Fibroblast of skin of right biceps (primary cell): ENCODE data around the gene WWOX.

Source experiments
- DNase-seq: peaks from one replicate; pipeline ENCODE4 v3.0.0-alpha.2; 2013

The WWOX gene

GRCh38 chr16:78147911-78148401 is 48.5 kb downstream of the WWOX start:
- DNase-seq, result no peak

GRCh38 chr16:78150233-78150632 is 50.8 kb downstream of the WWOX start:
- DNase-seq, result no peak

DNA sequence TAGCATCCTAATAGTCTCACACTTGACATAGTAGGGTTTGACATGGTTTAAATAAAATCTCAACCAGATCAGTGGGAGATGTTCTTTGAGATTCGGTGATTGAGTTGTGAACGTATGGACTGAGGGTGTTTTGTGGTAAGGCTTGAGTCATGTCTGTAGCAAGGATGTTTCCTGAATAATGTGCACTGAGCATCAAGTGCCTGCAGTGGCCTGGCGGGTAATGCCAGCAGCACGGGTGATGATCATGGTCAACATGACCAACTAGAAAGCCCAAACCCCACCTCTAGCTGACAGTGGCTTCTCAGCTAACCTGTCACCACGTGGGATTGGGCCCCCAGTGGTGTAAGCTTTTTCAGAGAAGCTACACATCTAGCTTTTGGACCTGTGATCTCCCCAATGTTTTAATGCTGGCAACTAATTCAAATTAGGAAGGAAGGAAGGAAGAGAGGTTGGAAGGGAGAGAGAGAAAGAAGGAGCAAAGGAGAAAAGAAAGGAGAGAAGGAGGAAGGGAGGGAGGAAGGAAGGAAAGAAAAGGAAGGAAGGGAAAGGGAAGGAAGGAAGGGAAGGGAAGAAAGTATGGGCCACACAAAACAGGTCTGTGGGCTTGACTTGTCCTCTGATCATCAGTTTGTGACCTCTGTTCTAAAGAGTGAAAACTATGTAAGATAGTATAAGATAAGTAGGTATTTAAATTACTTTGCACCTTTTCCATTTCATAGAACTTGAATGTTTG is 55.4 kb downstream of the WWOX start:
- DNase-seq, result no peak

GRCh38 chr16:78155791-78156345 is 56.4 kb downstream of the WWOX start:
- no peak for DNase-seq

DNA sequence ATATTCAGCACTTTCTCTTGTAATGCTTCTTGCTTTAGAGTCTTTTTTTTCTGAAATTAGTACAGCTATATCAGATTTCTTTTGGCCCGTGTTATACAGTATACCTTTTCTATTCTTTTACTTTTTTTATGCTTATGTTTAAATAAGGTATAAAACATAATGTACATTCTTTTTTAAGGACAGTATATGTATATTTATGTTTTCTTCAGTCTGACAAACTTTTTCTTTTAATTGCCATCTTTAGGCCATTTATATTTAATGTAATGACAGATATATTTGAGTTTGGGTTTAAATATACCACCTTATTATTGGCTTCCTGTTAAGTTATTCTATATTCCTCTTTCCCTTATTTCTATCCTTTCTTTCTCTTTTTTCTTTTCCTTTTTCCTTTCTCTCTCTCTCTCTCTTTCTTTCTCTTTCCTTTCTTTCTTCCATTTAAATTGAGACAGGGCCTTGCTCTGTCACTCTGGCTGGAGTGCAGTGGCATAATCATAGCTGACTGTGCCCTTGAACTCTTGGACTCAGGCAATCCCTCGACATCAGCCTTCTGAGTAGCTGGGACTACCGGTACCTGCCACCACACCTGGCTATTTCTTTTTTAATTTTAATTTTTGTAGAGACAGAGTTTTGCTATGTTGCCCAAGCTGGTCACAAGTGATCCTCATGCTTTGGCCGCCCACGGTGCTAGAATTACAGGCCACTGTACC is 61.7 kb downstream of the WWOX start:
- DNase-seq, result no peak

DNA sequence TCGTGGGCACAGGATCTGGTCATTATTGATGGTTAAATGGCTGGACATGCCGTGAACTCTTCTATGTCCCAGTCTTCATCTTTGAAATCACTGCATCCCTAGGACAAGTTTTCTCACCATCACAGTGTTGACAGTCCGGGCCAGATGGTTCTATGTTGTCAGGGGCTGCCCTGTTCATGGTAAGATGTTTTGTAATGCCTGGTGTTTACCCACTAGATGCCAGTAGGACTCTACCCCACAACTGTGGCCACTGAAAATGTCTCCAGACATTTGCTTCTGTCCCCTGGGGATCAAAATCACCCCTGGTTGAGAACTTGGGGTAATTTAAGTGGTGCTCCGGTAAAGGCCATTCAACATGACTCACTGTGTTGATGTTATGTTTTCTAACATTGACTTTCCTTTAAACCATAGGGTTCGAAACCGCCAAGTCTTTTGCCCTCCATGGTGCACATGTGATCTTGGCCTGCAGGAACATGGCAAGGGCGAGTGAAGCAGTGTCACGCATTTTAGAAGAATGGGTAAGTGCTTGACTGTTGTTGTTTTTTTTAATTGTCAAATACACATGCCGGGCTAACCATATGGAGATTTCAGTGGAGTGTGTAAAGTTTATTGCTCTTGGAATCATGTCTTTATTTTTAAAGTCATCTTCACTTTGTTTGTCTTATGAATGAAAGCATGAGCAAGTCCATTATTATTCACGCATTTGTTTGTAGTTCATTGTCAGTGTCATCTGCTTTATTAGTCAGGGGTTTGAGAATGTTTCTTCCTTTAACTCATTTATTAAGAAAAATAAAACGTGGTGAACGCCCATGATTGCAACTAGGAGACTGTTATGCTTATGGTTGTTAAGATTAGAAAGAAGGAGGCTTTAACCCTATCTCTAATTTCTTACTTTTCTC is 64.6 kb downstream of the WWOX start:
- no peak for DNase-seq

DNA sequence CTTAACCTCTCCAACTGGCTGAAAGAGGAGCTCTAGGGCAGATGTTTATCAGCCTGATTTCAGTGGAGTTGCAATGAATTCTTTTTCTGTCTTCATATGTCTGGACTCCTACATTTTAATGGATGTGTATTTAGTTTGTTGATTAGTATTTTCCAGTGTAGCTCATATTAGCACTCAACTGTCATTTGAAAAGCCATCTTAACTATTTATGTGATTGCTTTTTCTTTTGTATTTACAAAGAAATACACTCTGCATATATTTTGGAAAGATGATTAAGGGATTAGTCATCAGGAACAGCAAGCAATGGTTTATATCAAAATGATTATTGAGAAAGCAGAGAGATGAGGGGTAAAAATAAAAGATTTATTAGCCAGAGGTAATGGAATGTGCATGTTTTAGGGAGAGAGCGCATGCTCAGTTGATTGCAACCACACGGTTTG is 71.1 kb downstream of the WWOX start:
- DNase-seq, result no peak

GRCh38 chr16:78175287-78175686 is 75.8 kb downstream of the WWOX start:
- DNase-seq, result peak; percentile 4

DNA sequence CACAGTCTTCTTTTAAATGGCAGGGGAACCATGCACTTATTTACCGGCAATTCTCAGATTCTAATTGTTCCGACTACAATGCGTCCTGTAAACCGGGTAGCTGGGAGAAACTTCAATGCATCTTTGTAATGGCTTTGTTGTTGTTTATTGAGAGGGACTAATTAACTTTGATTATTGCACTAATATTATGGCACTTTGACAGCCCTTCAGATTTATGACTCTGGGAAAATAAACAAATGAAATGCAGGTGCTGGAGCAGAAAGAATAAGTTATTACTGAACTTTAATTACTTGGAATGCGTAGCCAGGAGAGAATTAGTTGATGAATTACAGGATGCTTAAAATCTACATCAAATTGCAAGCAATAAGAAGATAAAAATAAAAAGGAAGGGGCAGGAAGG is 77.0 kb downstream of the WWOX start:
- no peak for DNase-seq

- no peak for DNase-seq
Observed at GRCh38 chr16:78177218-78177617, 77.8 kb downstream of the WWOX start.

DNA sequence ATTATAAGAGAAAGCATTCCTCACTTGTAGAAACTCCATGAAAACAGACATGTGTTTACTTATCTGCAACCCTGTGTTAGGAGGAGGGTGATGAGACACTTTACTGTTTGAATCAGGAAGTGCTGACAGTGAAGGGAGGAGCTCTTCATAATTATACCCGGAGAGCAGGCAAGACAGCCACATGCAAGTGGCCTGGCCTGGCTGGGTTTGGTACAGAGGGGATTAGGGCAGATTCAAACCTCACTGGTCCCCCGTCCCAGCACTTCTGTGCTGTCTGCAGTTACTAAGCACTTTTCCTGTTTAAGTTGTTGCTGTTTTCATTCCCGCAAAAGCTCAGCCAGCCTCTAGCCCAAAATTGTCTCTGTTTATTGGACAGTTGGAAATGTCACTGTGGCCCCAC is 78.5 kb downstream of the WWOX start:
- DNase-seq, result no peak

GRCh38 chr16:78179666-78180065 is 80.2 kb downstream of the WWOX start:
- no peak for DNase-seq

- no peak for DNase-seq
Observed at GRCh38 chr16:78180349-78180748, 80.9 kb downstream of the WWOX start.

- DNase-seq, result no peak
Observed at GRCh38 chr16:78183437-78184237, 84.2 kb downstream of the WWOX start.

DNA sequence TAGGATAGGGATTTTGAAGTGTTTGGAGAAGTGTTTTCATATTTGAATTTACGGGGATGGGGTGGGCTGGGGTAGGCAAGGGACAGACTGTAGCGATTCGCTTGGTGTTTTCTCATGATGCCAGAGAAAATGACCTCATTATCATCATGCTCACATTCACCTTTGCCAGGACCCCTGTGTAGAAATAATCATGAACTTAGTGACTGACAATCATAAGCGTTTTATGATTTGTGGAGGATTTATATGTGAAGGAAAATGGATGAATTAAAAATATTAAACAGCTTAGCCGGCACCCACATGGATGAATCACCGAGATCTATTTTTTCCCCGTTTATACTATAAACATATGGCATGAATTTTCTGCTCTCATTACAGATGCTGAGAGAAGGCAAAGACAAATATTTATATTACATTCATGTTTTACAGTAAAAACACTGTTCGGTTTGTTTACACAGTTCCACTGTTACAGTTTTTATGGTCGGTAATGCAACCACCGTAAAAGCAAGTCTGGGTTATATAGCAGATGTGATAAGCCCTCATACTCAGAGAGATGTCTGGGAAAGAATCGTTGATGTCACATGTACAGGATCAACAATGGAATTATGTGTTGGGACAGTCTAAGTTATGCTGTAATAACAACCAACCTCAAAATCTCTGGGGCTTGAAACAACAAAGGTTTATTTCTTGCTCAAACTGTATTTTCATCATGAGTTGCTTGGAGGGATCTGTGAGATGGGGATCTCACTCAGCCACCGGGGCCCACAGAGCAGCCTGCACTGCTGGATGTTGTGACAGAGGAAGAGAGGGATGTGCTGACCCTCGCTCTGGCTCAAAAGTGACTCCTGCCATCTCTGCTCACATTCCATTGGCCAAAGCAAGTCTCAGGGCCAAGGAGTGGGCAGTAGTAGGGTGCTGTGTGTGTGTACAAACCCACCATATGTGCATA is 85.1 kb downstream of the WWOX start:
- peak; percentile 36 for DNase-seq

DNA sequence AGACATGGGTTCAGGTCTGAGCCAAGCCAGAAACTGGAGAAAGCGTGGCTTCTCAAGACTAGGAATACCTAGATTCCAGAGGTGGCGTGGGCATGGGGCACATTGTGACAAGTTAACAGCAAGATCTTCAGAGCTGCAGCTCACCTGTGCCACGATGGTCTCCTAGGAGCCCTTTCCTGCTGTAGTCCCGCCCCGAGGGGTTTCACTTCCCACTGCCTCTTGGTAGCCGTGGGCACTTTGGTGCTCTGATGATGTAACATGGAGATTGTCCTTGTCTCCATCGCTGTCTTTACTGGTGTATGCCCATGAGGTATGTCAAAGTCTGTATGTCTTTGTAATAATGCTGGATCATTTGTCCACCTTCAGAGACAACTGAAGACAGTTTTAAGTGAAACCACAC is 89.7 kb downstream of the WWOX start:
- DNase-seq, result no peak

DNA sequence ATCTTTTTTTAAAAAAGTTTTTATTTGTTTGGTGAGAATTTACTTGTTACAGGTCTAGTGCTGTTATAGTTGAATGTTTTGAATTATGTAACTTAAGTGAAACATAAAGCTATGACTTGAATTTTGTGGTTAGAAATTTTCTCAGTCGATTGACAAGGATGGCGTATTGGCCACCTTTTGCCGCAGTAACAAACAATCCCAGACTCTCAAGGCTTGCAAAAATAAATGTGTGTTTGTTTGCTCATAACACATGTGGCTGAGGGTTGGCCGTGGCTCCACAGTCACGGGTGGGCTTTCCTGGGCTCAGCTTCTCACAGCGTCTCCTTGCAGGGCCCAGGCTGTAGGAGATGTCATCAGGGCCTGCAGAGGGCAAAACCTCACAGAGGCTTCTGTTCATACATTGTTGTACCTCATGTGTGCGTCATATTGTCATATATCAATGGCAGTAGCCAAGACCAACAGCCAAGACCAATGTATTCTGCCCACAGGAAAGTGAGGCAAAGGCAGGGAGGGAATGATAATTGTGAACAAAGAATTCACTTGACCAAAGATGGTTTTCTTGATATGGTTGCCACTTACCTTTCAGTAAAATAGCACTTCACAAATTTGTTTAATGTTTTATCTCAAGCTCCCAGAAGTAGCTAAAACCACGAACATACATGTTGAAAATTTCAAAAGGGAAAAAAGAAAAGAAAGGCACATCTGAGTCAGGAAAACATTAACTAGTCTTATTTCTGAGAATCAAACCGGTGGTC is 93.5 kb downstream of the WWOX start:
- no peak for DNase-seq

GRCh38 chr16:78194948-78195347 is 95.5 kb downstream of the WWOX start:
- no peak for DNase-seq

DNA sequence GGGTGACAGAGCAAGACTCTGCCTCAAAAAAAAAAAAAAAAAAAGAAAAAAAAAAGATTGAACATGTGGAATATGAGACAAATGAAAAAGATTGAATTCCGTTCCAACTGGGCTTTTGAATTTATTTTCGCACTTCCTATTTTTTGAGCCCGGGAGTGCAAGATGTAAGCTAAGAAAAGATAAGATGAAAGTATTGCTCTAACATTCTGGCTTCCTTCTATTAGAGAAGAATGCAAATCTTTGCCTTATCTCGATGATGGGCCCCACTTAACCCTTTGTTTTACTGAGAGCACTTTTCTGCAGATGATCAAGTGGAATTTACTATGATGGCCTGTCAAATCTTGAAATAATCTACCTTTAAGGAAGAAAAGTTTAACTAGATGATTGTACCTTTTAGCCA is 96.3 kb downstream of the WWOX start:
- DNase-seq, result no peak

GRCh38 chr16:78196502-78196901 is 97.0 kb downstream of the WWOX start:
- no peak for DNase-seq
